Right ventricle myocardium inferior (tissue), 1 donor: Measurements from ENCODE around the gene IL2RA. TPM values are rescaled to one million over a fixed set of nuclear protein-coding genes. Genes with fewer than 3 reads are reported as not detected.
"Not testable (repeated sequence)": the region's sequence is repeated elsewhere in the genome, so short reads cannot be mapped to it uniquely, and the experiment has no call there.

Experiments used
- ATAC-seq: fragments of 200-7000 bp; cut with Tn5 transposase; one replicate; pipeline ENCODE4 v1.9.1; 2020; ENCODE audit warnings: mild to moderate bottlenecking, moderate library complexity
- DNase-seq: peaks from one replicate; pipeline ENCODE4 v3.0.0; 2021; ENCODE audit errors: missing footprints
- intact Hi-C: fragments of 100-400 bp; cut with DNase I; formaldehyde crosslinking; loops from one replicate; pipeline ENCODE4 v1.11.0; 2022
- long read RNA-seq: library from polyadenylated mRNA; unstranded; transcript quantifications from one replicate; pipeline ENCODE4 v2.0.0, GENCODE V29; 2021
- total RNA-seq: library from RNA; stranded (reverse); fragmentation: NEBNext Ultra II Directional; extraction: Animal tissue kit (Norgen Biotek cat#: 25700); gene quantifications from one replicate; pipeline ENCODE4 v1.2.1, GENCODE V29; 2021
- donor health status: DM: no; HTN: yes; CAD: no; lungs with severe emphysema.

IL2RA gene
- 3.8 TPM for total RNA-seq
- long read RNA-seq, result 0 reads

- intact Hi-C loops, result no loop called here
- peak; percentile 63 for DNase-seq
- no peak for ATAC-seq
Observed at GRCh38 chr10:6062101-6062771, at the start of gene IL2RA. Gene IL2RA (minus strand): TSS chr10:6062367. CDS start chr10:6062151, 216 bp downstream.

DNA sequence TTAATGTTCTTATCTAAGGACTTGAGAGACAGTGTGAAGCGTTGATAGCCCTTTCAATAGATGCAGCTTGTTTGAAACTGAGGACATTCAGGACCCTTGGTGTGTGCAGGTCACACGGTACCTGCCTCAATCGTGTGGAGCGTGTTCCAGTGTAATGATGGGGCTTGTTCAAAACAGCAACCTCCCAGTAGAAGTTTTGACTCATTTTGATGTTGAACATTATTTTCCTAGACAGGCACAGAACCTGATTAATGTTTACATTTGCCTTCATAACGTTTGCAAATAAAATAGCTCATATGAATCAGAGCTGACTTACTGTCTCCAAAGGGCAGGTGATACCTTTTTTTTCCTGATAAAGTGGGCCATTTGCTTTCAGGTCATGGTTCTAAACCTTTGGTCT, 48.0 kb upstream of the IL2RA start:
- ATAC-seq (no peak), DNase-seq (no peak)
- intact Hi-C loops, result no loop called here

- intact Hi-C loops, result loop anchor here (2.0 kb wide), 2 partner anchors 41 to 291 kb away; no protein-coding TSS in a partner anchor
- ATAC-seq, result no peak
Observed at GRCh38 chr10:6109444-6109775, 47.2 kb upstream of the IL2RA start.

GRCh38 chr10:6108631-6109443, 46.7 kb upstream of the IL2RA start:
- intact Hi-C loops, result loop anchor here (2.0 kb wide), 2 partner anchors 42 to 292 kb away; no protein-coding TSS in a partner anchor
- DNase-seq, result no peak

More at GRCh38 chr10:6109444-6109775, 47.2 kb upstream of the IL2RA start:
- no peak for DNase-seq

DNA sequence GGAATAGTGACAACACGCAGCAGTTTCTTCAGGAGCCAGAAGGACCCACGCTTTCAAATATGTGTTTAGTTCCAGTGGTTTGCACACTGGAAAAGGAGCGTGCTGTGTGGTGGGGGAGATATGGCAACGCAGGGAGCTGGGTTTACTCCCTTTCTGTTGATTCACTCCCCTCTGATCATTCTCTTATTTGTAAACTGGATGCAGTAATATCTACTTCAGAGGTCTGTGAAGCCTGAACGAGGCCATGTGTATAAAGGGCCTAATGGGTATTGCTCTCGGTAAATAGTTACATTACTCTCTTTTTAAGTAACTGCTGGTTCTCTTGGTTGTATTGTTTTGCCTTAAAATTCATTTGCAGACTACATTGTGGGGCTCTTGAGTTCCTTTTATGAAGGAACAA, 45.9 kb upstream of the IL2RA start:
- ATAC-seq (no peak), DNase-seq (no peak)
- intact Hi-C loops, result loop anchor here (2.0 kb wide), 2 partner anchors 43 to 293 kb away; no protein-coding TSS in a partner anchor

More at GRCh38 chr10:6108631-6109443, 46.7 kb upstream of the IL2RA start:
- peak; percentile 14 for ATAC-seq

- intact Hi-C loops, result loop anchor here (2.0 kb wide), 2 partner anchors 43 to 293 kb away; no protein-coding TSS in a partner anchor
- not testable (repeated sequence) for ATAC-seq, DNase-seq
Observed at GRCh38 chr10:6107616-6108015, 45.4 kb upstream of the IL2RA start.

DNA sequence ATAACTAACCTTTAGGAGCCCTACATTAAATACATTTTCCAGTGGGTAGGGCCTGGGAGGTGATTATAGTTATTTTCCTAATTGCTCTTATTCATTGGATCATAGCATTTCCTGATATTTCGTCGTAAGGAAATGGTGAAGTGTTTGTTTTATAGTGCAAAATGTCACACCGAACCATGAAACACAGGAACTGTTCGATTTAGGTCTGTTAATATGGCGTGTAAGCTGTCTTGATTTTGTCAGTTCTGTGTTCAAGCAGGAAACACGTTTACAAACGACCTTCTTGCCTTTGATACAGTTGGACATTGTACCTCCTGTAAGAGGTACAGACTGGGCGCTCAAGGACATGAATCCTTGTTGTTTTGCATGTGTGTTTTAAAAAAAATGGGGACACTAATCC, 41.4 kb upstream of the IL2RA start:
- intact Hi-C loops, result no loop called here
- ATAC-seq (no peak), DNase-seq (no peak)

DNA sequence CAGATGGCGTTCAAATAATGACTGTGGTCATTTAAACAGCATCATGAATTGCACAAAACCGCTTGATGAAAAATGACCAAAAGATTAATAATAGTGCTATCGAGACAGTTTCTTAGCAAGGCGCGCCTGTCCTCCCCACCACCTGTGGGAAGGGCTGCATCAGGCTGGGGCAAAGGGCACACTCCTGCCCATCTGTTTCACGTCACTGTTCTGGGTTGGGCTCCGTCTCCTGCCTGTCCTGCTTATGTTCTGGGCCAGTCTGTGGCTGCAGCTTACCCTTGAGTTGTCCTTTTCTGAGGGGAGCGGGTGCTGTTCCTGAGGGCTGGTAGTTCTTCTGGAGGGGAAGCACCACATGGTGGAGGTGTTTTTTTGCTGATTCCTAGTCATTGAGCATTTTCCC, 40.0 kb upstream of the IL2RA start:
- ATAC-seq, result peak; percentile 37
- intact Hi-C loops, result no loop called here

GRCh38 chr10:6101181-6101580, 39.0 kb upstream of the IL2RA start:
- intact Hi-C loops, result no loop called here
- ATAC-seq (no peak), DNase-seq (no peak)

More for the DNA sequence above, 40.0 kb upstream of the IL2RA start:
- no peak for DNase-seq

GRCh38 chr10:6100370-6100769, 38.2 kb upstream of the IL2RA start:
- intact Hi-C loops, result no loop called here
- no peak for ATAC-seq
- no peak for DNase-seq

DNA sequence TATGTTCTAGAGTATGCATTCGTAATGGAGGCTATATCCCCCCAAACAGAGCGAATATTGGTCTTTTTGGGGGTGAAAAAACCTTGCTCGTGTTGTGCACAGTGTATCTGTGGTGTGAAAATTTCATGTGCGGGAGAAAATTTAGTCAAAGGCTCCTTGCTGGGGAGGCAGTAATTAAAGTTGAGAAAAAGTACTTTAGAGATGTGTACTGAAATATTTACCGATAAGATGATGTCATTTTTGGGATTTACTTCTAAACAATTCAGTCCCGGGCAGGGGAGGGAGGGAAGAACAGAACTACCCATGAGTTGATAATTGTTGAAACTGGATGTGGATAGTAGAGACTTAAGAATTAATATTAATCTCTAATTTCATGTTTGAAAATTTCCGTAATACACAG, 36.0 kb upstream of the IL2RA start:
- DNase-seq (no peak), ATAC-seq (no peak)
- intact Hi-C loops, result no loop called here

DNA sequence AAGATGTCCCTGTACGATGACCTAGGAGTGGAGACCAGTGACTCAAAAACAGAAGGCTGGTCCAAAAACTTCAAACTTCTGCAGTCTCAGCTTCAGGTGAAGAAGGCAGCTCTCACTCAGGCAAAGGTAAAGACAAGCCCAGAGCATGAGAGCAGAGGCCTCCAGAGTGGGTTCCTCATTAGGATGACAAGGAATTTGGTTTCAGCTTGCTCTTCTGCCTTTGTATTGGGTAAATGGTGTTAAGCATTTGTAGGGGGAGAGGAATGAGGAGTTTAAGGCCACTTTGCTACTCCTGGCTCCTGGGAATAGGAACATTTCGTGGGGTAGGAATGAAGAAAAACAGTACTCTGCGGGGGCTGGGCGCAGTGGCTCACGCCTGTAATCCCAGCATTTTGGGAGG, 34.9 kb upstream of the IL2RA start:
- intact Hi-C loops, result no loop called here
- DNase-seq, result no peak
- no peak for ATAC-seq

GRCh38 chr10:6095810-6096570, 33.8 kb upstream of the IL2RA start:
- no peak for DNase-seq
- intact Hi-C loops, result no loop called here
- no peak for ATAC-seq

DNA sequence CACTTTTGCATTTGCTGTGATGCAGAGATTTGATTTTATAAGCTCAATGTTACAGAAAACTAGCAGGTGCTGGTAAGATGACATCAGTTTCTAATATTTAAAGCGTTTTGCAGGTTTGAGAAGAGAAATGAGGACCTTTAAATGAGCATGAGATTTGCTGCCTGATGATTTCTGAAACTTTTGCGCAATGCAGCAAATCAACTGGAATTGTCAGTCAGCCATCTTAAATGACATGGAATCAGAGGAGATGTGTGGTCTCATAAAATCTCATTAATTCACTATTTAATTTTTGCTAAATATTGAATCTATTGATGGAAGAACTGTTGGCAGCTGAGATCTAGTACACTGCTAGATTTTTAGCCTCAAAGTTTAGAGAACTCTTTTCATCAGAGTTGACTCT, 30.6 kb upstream of the IL2RA start:
- no peak for DNase-seq
- intact Hi-C loops, result no loop called here
- no peak for ATAC-seq

- ATAC-seq, result no peak
- DNase-seq, result no peak
- intact Hi-C loops, result no loop called here
Observed at GRCh38 chr10:6091630-6092029, 29.5 kb upstream of the IL2RA start.

DNA sequence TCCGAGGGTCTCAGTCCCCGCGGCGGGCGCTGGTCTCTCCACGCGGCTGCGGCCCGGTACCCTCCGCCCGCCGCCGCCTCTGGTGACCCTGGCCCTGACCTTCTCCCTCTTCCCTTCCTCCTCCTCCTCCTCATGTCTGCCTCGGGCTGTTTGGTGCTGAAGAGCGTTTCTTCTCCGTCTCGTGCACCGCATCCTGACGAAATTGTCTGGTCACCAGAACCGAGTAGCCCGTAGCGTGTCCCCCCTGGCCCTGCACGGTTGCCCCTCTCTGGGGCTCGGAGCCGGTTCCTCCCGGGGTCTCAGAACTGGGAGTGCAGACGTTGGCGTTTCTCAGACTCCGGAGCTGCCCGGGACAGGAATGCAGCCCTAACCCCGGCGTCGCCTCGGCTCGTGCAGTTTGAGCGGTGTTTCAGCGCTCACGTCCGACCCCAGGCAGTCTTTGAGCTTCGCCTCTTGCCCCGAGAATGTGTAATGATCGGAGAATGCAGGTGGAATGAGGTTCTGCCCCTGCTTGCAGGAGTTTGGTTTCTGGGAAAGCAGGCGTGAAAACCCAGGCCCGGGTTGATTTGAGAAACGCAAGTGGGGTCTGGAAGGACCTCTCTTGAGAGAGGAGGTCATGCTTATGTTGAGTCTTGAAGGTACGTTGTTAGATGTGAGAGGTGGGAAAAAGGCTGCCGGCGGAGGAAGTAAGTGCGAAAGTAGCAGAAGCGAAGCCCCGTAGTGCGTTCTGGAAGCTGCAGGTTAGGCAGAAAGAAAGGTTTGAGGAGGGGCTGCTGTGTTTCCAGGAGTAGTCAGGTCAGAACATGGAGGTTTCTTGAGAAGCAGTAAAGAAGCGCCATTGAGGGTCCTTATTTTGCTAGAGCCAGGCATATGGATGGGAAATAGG, 27.4 kb upstream of the IL2RA start:
- DNase-seq (peak; percentile 55), ATAC-seq (no peak)
- intact Hi-C loops, result loop anchor here (2.0 to 10.0 kb wide), 5 partner anchors 75 to 311 kb away; partner anchors contain the start of gene IL15RA

- ATAC-seq (peak; percentile 95), DNase-seq (peak; percentile 98)
- intact Hi-C loops, result loop anchor here (2.0 to 10.0 kb wide), 5 partner anchors 74 to 312 kb away; partner anchors contain the start of gene IL15RA
Observed at GRCh38 chr10:6088721-6089333, 26.7 kb upstream of the IL2RA start, which contains the start of gene RBM17. Gene RBM17 (plus strand): TSS chr10:6089034. CDS start chr10:6097066, 8,032 bp downstream.
